Esophagus muscularis mucosa (tissue), 4 donors: ENCODE results near the gene SNAPC4. TPM values are rescaled to one million over a fixed set of nuclear protein-coding genes. Genes with fewer than 3 reads are reported as not detected.

Experiments used
- DNase-seq: peaks from one replicate; pipeline ENCODE4 v3.0.0-alpha.2; 2017; ENCODE audit errors: extremely low spot score
- H3K27ac ChIP-seq, 4 donors: fragments of 200-600 bp; sonication (generic); replicated peaks in 1 of 4; 1 replicate in 3 of 4; 2 replicates in 1 of 4; pipeline ENCODE4 v1.5.1; 2016 to 2019; ENCODE audit warnings: mild to moderate bottlenecking in 1 of 4
- H3K27me3 ChIP-seq, 4 donors: fragments of 200-600 bp; sonication (generic); one replicate each; pipeline versions ENCODE4 v1.5.1 to v1.6.0; 2016 to 2019
- H3K36me3 ChIP-seq, 4 donors: fragments of 200-600 bp; sonication (generic); one replicate each; pipeline ENCODE4 v1.5.1; 2016 to 2019
- H3K4me1 ChIP-seq, 4 donors: fragments of 200-600 bp; sonication (generic); one replicate each; pipeline ENCODE4 v1.5.1; 2016 to 2019
- H3K4me3 ChIP-seq, 4 donors: fragments of 200-600 bp; sonication (generic); 1 replicate in 2 of 4; 2 replicates in 2 of 4; pipeline ENCODE4 v1.5.1; 2016 to 2019; ENCODE audit warnings: mild to moderate bottlenecking in 4 of 4, moderate library complexity in 1 of 4
- H3K9me3 ChIP-seq, 4 donors: fragments of 200-600 bp; sonication (generic); 1 replicate in 3 of 4; 2 replicates in 1 of 4; pipeline ENCODE4 v1.5.1; 2016 to 2019
- EP300 ChIP-seq: sonication (generic); formaldehyde crosslinking; IDR thresholded peaks from one replicate; pipeline ENCODE4 v1.6.1; 2017; ENCODE audit warnings: antibody characterized with exemption
- POLR2A ChIP-seq: fragments of 450-650 bp; IDR thresholded peaks from one replicate; pipeline ENCODE4 v1.6.1; 2017; ENCODE audit warnings: antibody characterized with exemption, moderate library complexity, mild to moderate bottlenecking, low read depth
- POLR2AphosphoS5 ChIP-seq, 2 donors: sonication (generic); formaldehyde crosslinking; IDR thresholded peaks; one replicate each; pipeline ENCODE4 v1.6.1; 2017; ENCODE audit warnings: antibody characterized with exemption in 2 of 2
- WGBS: methylation state at CpG from one replicate; pipeline ENCODE4 v1.1.5; 2018; 5-methylcytosine and 5-hydroxymethylcytosine counted together
- intact Hi-C: fragments of 100-400 bp; cut with DNase I; formaldehyde crosslinking; loops from one replicate; pipeline ENCODE4 v1.15.1; 2023
- total RNA-seq, 4 donors: library from RNA; depleted of rRNA; stranded (reverse); fragments of >200 nt; gene quantifications; one replicate each; pipeline versions ENCODE4 v1.1.0 to v1.2.1, GENCODE V29; 2016
- TF ChIP-seq, protein P1 (sequence below), 3 experiments: fragments of 200-600 bp in 2 of 3; fragments of 450-650 bp in 1 of 3; sonication (generic) in 2 of 3; IDR thresholded peaks; one replicate each; pipeline ENCODE4 v1.5.1; 2017 to 2019; ENCODE audit warnings: antibody characterized with exemption in 3 of 3, mild to moderate bottlenecking in 2 of 3, moderate library complexity in 1 of 3

Gene SNAPC4, protein sequence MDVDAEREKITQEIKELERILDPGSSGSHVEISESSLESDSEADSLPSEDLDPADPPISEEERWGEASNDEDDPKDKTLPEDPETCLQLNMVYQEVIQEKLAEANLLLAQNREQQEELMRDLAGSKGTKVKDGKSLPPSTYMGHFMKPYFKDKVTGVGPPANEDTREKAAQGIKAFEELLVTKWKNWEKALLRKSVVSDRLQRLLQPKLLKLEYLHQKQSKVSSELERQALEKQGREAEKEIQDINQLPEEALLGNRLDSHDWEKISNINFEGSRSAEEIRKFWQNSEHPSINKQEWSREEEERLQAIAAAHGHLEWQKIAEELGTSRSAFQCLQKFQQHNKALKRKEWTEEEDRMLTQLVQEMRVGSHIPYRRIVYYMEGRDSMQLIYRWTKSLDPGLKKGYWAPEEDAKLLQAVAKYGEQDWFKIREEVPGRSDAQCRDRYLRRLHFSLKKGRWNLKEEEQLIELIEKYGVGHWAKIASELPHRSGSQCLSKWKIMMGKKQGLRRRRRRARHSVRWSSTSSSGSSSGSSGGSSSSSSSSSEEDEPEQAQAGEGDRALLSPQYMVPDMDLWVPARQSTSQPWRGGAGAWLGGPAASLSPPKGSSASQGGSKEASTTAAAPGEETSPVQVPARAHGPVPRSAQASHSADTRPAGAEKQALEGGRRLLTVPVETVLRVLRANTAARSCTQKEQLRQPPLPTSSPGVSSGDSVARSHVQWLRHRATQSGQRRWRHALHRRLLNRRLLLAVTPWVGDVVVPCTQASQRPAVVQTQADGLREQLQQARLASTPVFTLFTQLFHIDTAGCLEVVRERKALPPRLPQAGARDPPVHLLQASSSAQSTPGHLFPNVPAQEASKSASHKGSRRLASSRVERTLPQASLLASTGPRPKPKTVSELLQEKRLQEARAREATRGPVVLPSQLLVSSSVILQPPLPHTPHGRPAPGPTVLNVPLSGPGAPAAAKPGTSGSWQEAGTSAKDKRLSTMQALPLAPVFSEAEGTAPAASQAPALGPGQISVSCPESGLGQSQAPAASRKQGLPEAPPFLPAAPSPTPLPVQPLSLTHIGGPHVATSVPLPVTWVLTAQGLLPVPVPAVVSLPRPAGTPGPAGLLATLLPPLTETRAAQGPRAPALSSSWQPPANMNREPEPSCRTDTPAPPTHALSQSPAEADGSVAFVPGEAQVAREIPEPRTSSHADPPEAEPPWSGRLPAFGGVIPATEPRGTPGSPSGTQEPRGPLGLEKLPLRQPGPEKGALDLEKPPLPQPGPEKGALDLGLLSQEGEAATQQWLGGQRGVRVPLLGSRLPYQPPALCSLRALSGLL (N-terminal part only)
- 1 to 10 TPM; 3.3 to 8.4 (median 4.9) TPM for total RNA-seq

DNA sequence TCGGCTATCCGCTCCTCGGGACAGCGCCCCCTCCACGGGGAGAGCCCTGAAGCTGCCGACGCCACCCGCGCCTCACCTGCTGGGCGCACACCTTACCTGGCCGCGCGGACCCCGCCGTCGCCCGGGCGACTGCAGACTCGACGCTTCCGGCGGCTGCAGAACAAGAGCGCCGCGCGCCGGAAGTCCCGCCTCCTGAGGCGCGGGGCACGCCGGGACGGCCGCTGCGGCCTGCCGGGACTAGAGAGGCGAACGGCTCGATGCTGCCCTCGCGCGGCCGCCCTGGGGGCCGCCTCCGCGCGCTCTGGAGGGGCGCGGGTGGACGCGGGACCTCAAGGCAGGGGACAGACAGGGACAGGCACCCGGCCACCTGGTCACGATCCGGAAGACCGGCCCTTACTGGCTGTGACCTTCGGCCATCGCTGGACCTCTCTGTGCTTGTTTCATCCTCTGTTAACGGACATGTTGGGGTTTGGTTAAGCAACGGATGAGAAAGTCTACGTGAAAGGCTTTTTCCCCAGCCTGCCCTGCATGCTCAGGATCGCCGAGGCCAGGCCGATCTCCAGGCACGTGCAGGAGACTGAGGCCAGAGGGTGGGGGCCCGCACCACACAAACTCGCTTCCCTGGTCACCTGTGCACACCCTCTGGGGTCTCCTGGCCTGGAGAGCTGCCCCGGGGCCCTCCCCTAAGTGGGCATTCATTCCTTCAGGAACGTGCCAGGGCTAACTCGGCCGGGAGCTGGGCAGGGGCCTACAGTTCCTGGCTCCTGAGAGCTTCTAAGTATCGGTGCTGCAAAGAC is at the start of gene SNAPC4:
TSS of gene SNAPC4 (minus strand) at position 133 of the 797 bp plus-strand sequence. CDS start 1,742 bp downstream, outside the sequence.
- peak within 1 kb of the TSS; percentile 80 to 100 (median 88) for H3K4me3 ChIP-seq
- intact Hi-C loops, result no loop called here
- H3K9me3 ChIP-seq, result no peaks in the 10 kb centered on the region
- 7% methylated on average over 9 of the region's 71 CpGs for WGBS
- peaks cover 18 to 25% (median 24%) of the 10 kb centered on the region in 4 donors for H3K4me1 ChIP-seq
- no peak for TF ChIP-seq POLR2A
- TF ChIP-seq POLR2AphosphoS5 (IDR thresholded peaks at IDR 0.05), result peak; percentile 75 to 80
- TF ChIP-seq, protein P1, sequence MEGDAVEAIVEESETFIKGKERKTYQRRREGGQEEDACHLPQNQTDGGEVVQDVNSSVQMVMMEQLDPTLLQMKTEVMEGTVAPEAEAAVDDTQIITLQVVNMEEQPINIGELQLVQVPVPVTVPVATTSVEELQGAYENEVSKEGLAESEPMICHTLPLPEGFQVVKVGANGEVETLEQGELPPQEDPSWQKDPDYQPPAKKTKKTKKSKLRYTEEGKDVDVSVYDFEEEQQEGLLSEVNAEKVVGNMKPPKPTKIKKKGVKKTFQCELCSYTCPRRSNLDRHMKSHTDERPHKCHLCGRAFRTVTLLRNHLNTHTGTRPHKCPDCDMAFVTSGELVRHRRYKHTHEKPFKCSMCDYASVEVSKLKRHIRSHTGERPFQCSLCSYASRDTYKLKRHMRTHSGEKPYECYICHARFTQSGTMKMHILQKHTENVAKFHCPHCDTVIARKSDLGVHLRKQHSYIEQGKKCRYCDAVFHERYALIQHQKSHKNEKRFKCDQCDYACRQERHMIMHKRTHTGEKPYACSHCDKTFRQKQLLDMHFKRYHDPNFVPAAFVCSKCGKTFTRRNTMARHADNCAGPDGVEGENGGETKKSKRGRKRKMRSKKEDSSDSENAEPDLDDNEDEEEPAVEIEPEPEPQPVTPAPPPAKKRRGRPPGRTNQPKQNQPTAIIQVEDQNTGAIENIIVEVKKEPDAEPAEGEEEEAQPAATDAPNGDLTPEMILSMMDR (IDR thresholded peaks at IDR 0.05), result peak; percentile 98 to 99 (median 98)
- no peak for TF ChIP-seq EP300
- peaks cover 21 to 65% (median 62%) of the 10 kb centered on the region in 4 donors for H3K36me3 ChIP-seq
- no peaks in the 10 kb centered on the region for H3K27me3 ChIP-seq
- peak; percentile 93 for DNase-seq
- H3K27ac ChIP-seq, result peak within 1 kb of the TSS; percentile 50 to 74 (median 62)

DNA sequence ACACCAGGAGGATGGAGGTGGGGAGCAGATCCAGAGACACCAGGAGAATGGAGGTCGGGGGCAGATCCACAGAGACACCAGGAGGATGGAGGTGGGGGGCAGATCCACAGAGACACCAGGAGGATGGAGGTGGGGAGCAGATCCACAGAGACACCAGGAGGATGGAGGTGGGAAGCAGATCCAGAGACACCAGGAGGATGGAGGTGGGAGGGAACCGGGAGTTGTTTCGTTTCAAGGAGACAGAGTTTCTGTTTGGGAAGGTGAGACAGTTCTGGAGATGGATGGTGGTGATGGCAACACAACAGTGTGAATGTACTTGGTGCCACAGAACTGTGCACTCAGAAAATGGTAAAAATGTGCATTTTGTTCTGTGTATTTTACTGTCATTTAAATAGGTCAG is 48.7 kb upstream of the SNAPC4 start:
- Histone ChIP-seq H3K4me1 (no peaks in the 10 kb centered on the region), H3K36me3 (peaks cover 69 to 99% (median 96%) of the 10 kb centered on the region in 4 donors), H3K4me3 (no peak overlapping the region), H3K9me3 (no peaks in the 10 kb centered on the region), H3K27me3 (no peaks in the 10 kb centered on the region), H3K27ac (no peak overlapping the region)
- intact Hi-C loops, result no loop called here
- TF ChIP-seq POLR2A (no peak), EP300 (no peak), POLR2AphosphoS5 (IDR thresholded peaks at IDR 0.05) (no peak)
- TF ChIP-seq, protein P1 (IDR thresholded peaks at IDR 0.05), result no peak
- WGBS, result 96% methylated on average over 3 of the region's 3 CpGs
- no peak for DNase-seq

DNA sequence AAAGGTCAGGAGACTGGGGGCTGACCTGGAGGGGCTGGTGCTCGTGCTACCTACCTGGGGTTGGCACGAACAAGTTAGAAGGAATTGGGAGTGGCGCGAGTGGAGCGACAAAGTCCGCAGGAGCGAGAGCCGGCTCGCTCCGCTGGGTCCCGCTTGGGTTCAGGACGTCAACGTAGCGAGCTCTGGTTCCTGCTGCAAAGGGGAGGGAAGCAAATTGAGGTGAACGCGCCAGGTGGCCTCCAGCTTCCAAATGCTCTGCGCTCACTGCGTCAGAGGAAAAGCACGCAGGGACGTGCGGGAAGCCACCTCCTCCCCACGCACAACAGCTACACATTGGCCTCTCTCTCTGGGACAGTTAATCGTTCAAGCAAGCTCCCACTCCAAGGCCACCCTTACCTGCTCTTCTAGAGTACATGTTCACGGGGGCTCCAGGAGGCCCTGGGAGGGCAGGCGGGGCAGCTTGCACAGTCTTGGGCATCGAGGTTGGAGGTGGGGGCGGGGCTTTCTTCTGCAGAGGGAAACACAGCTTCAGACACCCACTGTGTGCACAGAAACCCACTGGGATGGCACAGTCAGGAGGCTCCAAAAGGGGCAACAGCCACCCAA is 47.3 kb upstream of the SNAPC4 start:
- no peaks in the 10 kb centered on the region for H3K4me1 ChIP-seq
- no peaks in the 10 kb centered on the region for H3K27me3 ChIP-seq
- 92% methylated on average over 27 of the region's 27 CpGs for WGBS
- intact Hi-C loops, result no loop called here
- peaks cover 81 to 100% (median 99%) of the 10 kb centered on the region in 4 donors for H3K36me3 ChIP-seq
- H3K4me3 ChIP-seq, result no peak overlapping the region
- H3K27ac ChIP-seq, result no peak overlapping the region
- no peak for DNase-seq
- TF ChIP-seq POLR2A (no peak), POLR2AphosphoS5 (IDR thresholded peaks at IDR 0.05) (no peak), EP300 (no peak)
- TF ChIP-seq, protein P1 (IDR thresholded peaks at IDR 0.05), result no peak
- H3K9me3 ChIP-seq, result no peaks in the 10 kb centered on the region
